ENCODE data around the gene STRIP2.

GRCh38 chr7:129496653-129497052 is 62.4 kb downstream of the STRIP2 start:
- TF ChIP-seq CTCF (IDR thresholded peaks at IDR 0.05; ENCODE audit: poor library complexity, severe bottlenecking) (no peak), EZH2 (IDR thresholded peaks at IDR 0.05; ENCODE audit: borderline replicate concordance, insufficient read depth, low read length, poor library complexity, severe bottlenecking) (no peak), TAF1 (IDR thresholded peaks at IDR 0.05; ENCODE audit: low read depth) (no peak), POLR2AphosphoS5 (IDR thresholded peaks at IDR 0.05) (no peak), EP300 (conservative IDR thresholded peaks at IDR 0.05; ENCODE audit: poor library complexity, severe bottlenecking) (no peak), SMC3 (conservative IDR thresholded peaks at IDR 0.05; ENCODE audit: poor library complexity) (no peak), RAD21 (conservative IDR thresholded peaks at IDR 0.05) (no peak), REST (IDR thresholded peaks at IDR 0.05; ENCODE audit: borderline replicate concordance) (no peak)

Measured in neural cell (in vitro differentiated cells).